HG03039 (cell line): ENCODE measurements around the gene MAN1C1.

Experiments
- ATAC-seq: cut with Tn5 transposase; IDR thresholded peaks from one replicate; pipeline ENCODE4 v1.9.1; 2021; ENCODE audit warnings: mild to moderate bottlenecking, moderate library complexity; ENCODE audit not compliant: unreplicated experiment

MAN1C1 gene

GRCh38 chr1:25613091-25613490, 3.5 kb upstream of the MAN1C1 start:
- no peak for ATAC-seq

GRCh38 chr1:25614501-25615171, 2.0 kb upstream of the MAN1C1 start:
- no peak for ATAC-seq

GRCh38 chr1:25615172-25615541, 1.4 kb upstream of the MAN1C1 start:
- ATAC-seq, result no peak

- no peak for ATAC-seq
These were observed 962 bp upstream of the MAN1C1 start for GRCh38 chr1:25615563-25616094.

- no peak for ATAC-seq
These were observed 515 bp downstream of the MAN1C1 start for GRCh38 chr1:25616987-25617624.

- no peak for ATAC-seq
These were observed 1.2 kb downstream of the MAN1C1 start for GRCh38 chr1:25617625-25618432.

- ATAC-seq, result no peak
These were observed 1.8 kb downstream of the MAN1C1 start for GRCh38 chr1:25618433-25618808.

- no peak for ATAC-seq
These were observed 2.7 kb downstream of the MAN1C1 start for GRCh38 chr1:25619101-25619890.

GRCh38 chr1:25620211-25620610, 3.6 kb downstream of the MAN1C1 start:
- no peak for ATAC-seq

- ATAC-seq, result no peak
These were observed 4.2 kb downstream of the MAN1C1 start for GRCh38 chr1:25620701-25621350.

GRCh38 chr1:25621876-25622275, 5.3 kb downstream of the MAN1C1 start:
- no peak for ATAC-seq

GRCh38 chr1:25622531-25622930, 5.9 kb downstream of the MAN1C1 start:
- ATAC-seq, result no peak

GRCh38 chr1:25623007-25623406, 6.4 kb downstream of the MAN1C1 start:
- ATAC-seq, result no peak

- ATAC-seq, result no peak
These were observed 7.1 kb downstream of the MAN1C1 start for GRCh38 chr1:25623731-25624130.

- no peak for ATAC-seq
These were observed 7.6 kb downstream of the MAN1C1 start for GRCh38 chr1:25624156-25624555.

GRCh38 chr1:25624604-25625003, 8.0 kb downstream of the MAN1C1 start:
- ATAC-seq, result no peak

- ATAC-seq, result no peak
These were observed 9.4 kb downstream of the MAN1C1 start for GRCh38 chr1:25626018-25626417.

GRCh38 chr1:25628741-25629421, 12.3 kb downstream of the MAN1C1 start:
- ATAC-seq, result no peak

GRCh38 chr1:25629836-25630235, 13.2 kb downstream of the MAN1C1 start:
- ATAC-seq, result no peak
